H1 (cell line): ENCODE measurements around the gene FXR1. TPM values are rescaled to one million over a fixed set of nuclear protein-coding genes. Genes with fewer than 3 reads are reported as not detected.

ENCODE experiments used
- CTCF ChIA-PET: fragments of 300-600 bp; sonication (Branson Sonifier 250); formaldehyde crosslinking; loops from one replicate; lab custom pipeline; 2021; ENCODE audit not compliant: partially characterized antibody; lab: Charles Lee
- POLR2A ChIA-PET: fragments of 300-600 bp; sonication (Branson Sonifier 250); formaldehyde crosslinking; loops from one replicate; lab custom pipeline; 2021; ENCODE audit warnings: inconsistent platforms; ENCODE audit not compliant: partially characterized antibody; lab: Charles Lee
- DNase-seq, 2 experiments: peaks; one replicate each; pipeline versions ENCODE4 v3.0.0 to v3.0.0-alpha.2; 2010 to 2022; ENCODE audit warnings: low spot score in 2 of 2, low read depth in 1 of 2, mixed read lengths in 1 of 2
- FAIRE-seq: peaks from 2 replicates; lab custom pipeline; 2011; peaks lifted over from hg19 to GRCh38; lab: Jason Lieb, UNC
- H2AFZ ChIP-seq: 2 replicates; pipeline ENCODE4 v1.8.1; 2012; ENCODE audit warnings: low read length, inconsistent platforms
- H2AK5ac ChIP-seq: 2 replicates; pipeline ENCODE4 v1.6.1; 2013; ENCODE audit warnings: low read depth, low read length
- H2BK120ac ChIP-seq: replicated peaks from 2 replicates; pipeline ENCODE3; 2013; ENCODE audit warnings: low read depth, low read length, inconsistent platforms
- H2BK12ac ChIP-seq: 2 replicates; pipeline ENCODE4 v1.6.1; 2013; ENCODE audit warnings: low read depth, low read length
- H2BK15ac ChIP-seq: 2 replicates; pipeline ENCODE4 v1.6.1; 2013; ENCODE audit warnings: low read length
- H2BK20ac ChIP-seq: 2 replicates; pipeline ENCODE4 v1.6.1; 2013; ENCODE audit warnings: low read length
- H2BK5ac ChIP-seq: 2 replicates; pipeline ENCODE4 v1.6.1; 2013; ENCODE audit warnings: low read depth, low read length
- H3K14ac ChIP-seq: 2 replicates; pipeline ENCODE4 v1.6.1; 2013; ENCODE audit warnings: inconsistent platforms; ENCODE audit not compliant: insufficient read length
- H3K18ac ChIP-seq: 2 replicates; pipeline ENCODE4 v1.6.1; 2013; ENCODE audit warnings: low read length; ENCODE audit errors: extremely low read depth
- H3K23ac ChIP-seq: 2 replicates; pipeline ENCODE4 v1.6.1; 2013; ENCODE audit warnings: inconsistent platforms; ENCODE audit not compliant: insufficient read length
- H3K23me2 ChIP-seq: 2 replicates; pipeline ENCODE4 v1.6.1; 2013; ENCODE audit warnings: low read depth, low read length
- H3K27ac ChIP-seq: 2 replicates; pipeline ENCODE4 v1.6.1; 2011; ENCODE audit warnings: low read depth, low read length, inconsistent platforms
- H3K27me3 ChIP-seq, 4 experiments: replicated peaks in 1 of 4; 1 replicate in 1 of 4; 2 replicates in 3 of 4; pipeline versions ENCODE4 v1.6.1 to v1.8.1; 2011 to 2013; ENCODE audit warnings: low read length in 3 of 4, mild to moderate bottlenecking in 3 of 4, inconsistent platforms in 2 of 4, mixed read lengths in 2 of 4, moderate library complexity in 1 of 4; ENCODE audit not compliant: control insufficient read depth in 3 of 4, insufficient read depth in 3 of 4; ENCODE audit errors: extremely low read depth in 1 of 4
- H3K36me3 ChIP-seq, 4 experiments: 2 replicates each; pipeline versions ENCODE4 v1.6.1 to v1.8.1; 2011 to 2013; ENCODE audit warnings: mild to moderate bottlenecking in 4 of 4, low read length in 3 of 4, moderate library complexity in 2 of 4, control low read depth in 1 of 4, inconsistent platforms in 1 of 4; ENCODE audit not compliant: insufficient read depth in 4 of 4, control insufficient read depth in 2 of 4
- H3K4ac ChIP-seq: replicated peaks from 2 replicates; pipeline ENCODE3; 2013; ENCODE audit warnings: low read length, low read depth, mixed read lengths, inconsistent platforms; ENCODE audit not compliant: insufficient read length
- H3K4me1 ChIP-seq, 4 experiments: replicated peaks in 1 of 4; 1 replicate in 1 of 4; 2 replicates in 3 of 4; pipeline versions ENCODE4 v1.6.1 to v1.8.1; 2011 to 2013; ENCODE audit warnings: low read length in 3 of 4, inconsistent platforms in 2 of 4, mixed read lengths in 1 of 4; ENCODE audit not compliant: insufficient read depth in 4 of 4, control insufficient read depth in 3 of 4
- H3K4me2 ChIP-seq, 2 experiments: 2 replicates each; pipeline versions ENCODE4 v1.6.1 to v1.8.1; 2011 to 2013; ENCODE audit warnings: low read depth in 2 of 2, low read length in 2 of 2, control low read depth in 1 of 2, inconsistent platforms in 1 of 2, mild to moderate bottlenecking in 1 of 2; ENCODE audit not compliant: insufficient read depth in 1 of 2
- H3K4me3 ChIP-seq, 4 experiments: fragments of 200-600, 300-600 bp in 1 of 4; sonication (generic), shearing (Covaris generic), sonication (Bioruptor Twin) in 1 of 4; 2 replicates each; pipeline versions ENCODE4 v1.5.1 to v1.8.1; 2011 to 2016; ENCODE audit warnings: low read length in 4 of 4, low read depth in 3 of 4, control low read depth in 2 of 4, inconsistent platforms in 2 of 4, mild to moderate bottlenecking in 2 of 4, mixed read lengths in 1 of 4, moderate library complexity in 1 of 4; ENCODE audit not compliant: insufficient read depth in 2 of 4; ENCODE audit errors: extremely low read depth in 1 of 4
- H3K56ac ChIP-seq: replicated peaks from 2 replicates; pipeline ENCODE3; 2013; ENCODE audit warnings: low read depth, mild to moderate bottlenecking, mixed read lengths, low read length, inconsistent platforms; ENCODE audit not compliant: insufficient read length
- H3K79me1 ChIP-seq: 2 replicates; pipeline ENCODE4 v1.6.1; 2013; ENCODE audit warnings: low read depth, low read length, control low read depth
- H3K79me2 ChIP-seq, 2 experiments: 2 replicates each; pipeline versions ENCODE4 v1.6.1 to v1.8.1; 2012 to 2013; ENCODE audit warnings: low read length in 2 of 2, mild to moderate bottlenecking in 2 of 2, inconsistent platforms in 1 of 2; ENCODE audit not compliant: insufficient read depth in 2 of 2, control insufficient read depth in 1 of 2
- H3K9ac ChIP-seq, 4 experiments: replicated peaks in 1 of 4; 1 replicate in 1 of 4; 2 replicates in 3 of 4; pipeline versions ENCODE4 v1.6.1 to v1.8.1; 2011 to 2013; ENCODE audit warnings: low read depth in 3 of 4, low read length in 3 of 4, control low read depth in 2 of 4, mild to moderate bottlenecking in 2 of 4, moderate library complexity in 2 of 4, inconsistent platforms in 1 of 4; ENCODE audit errors: extremely low read depth in 1 of 4
- H3K9me3 ChIP-seq, 2 experiments: 2 replicates each; pipeline versions ENCODE4 v1.6.1 to v1.8.1; 2012 to 2013; ENCODE audit warnings: mild to moderate bottlenecking in 2 of 2, moderate library complexity in 2 of 2, control low read depth in 1 of 2, inconsistent platforms in 1 of 2, low read depth in 1 of 2, low read length in 1 of 2, mixed read lengths in 1 of 2; ENCODE audit not compliant: insufficient read depth in 2 of 2
- H4K20me1 ChIP-seq, 2 experiments: replicated peaks in 1 of 2; 2 replicates each; pipeline versions ENCODE3 to v1.8.1; 2011 to 2013; ENCODE audit warnings: inconsistent platforms in 2 of 2, low read length in 2 of 2, mild to moderate bottlenecking in 1 of 2; ENCODE audit not compliant: insufficient read depth in 2 of 2, control insufficient read depth in 1 of 2
- H4K5ac ChIP-seq: 2 replicates; pipeline ENCODE4 v1.6.1; 2013; ENCODE audit warnings: low read length, low read depth, mixed read lengths, inconsistent platforms; ENCODE audit not compliant: insufficient read length
- H4K8ac ChIP-seq: 2 replicates; pipeline ENCODE4 v1.8.0; 2013; ENCODE audit warnings: mild to moderate bottlenecking, moderate library complexity, low read length, inconsistent platforms; ENCODE audit not compliant: insufficient read depth; ENCODE audit errors: extremely low read depth
- H4K91ac ChIP-seq: replicated peaks from 2 replicates; pipeline ENCODE3; 2013; ENCODE audit warnings: low read length, mixed read lengths, inconsistent platforms; ENCODE audit not compliant: insufficient read length
- CHD1 ChIP-seq: IDR thresholded peaks from 2 replicates; pipeline ENCODE4 v1.6.1; 2012; ENCODE audit warnings: low read depth, low read length, improper control_type of control experiment
- EGR1 ChIP-seq: IDR thresholded peaks from 2 replicates; pipeline ENCODE4 v1.6.1; 2011; ENCODE audit warnings: low read depth, low read length, borderline replicate concordance
- MAX ChIP-seq: IDR thresholded peaks from 2 replicates; pipeline ENCODE4 v1.6.1; 2012; ENCODE audit warnings: inconsistent platforms
- ZNF274 ChIP-seq: IDR thresholded peaks from 2 replicates; pipeline ENCODE4 v1.7.0; 2012; ENCODE audit warnings: low read length, borderline replicate concordance; ENCODE audit errors: extremely low read depth
- WGBS, 2 experiments: shearing (Covaris generic) in 1 of 2; methylation state at CpG; one replicate each; pipeline versions ENCODE4 v1.1.6 to v1.1.7; 2013 to 2015; ENCODE audit warnings: low lambda C conversion rate in 2 of 2, mixed read lengths in 2 of 2, inconsistent platforms in 1 of 2, low coverage in 1 of 2, missing lambda C conversion rate in 1 of 2; ENCODE audit not compliant: insufficient replicate concordance in 2 of 2, insufficient coverage in 1 of 2, insufficient read length in 1 of 2; ENCODE audit errors: extremely low coverage in 1 of 2, missing lambda C conversion rate in 1 of 2; 5-methylcytosine and 5-hydroxymethylcytosine counted together
- polyA plus RNA-seq, 7 experiments: library from polyadenylated mRNA; depleted of rRNA in 3 of 7; stranded (reverse) in 5 of 7; unstranded in 2 of 7; fragments of >200 nt in 5 of 7; fragments of 200-250 nt in 2 of 7; gene quantifications; 1 replicate in 5 of 7; 2 replicates in 1 of 7; 4 replicates in 1 of 7; pipeline versions ENCODE4 v1.2.1 to v1.2.3, GENCODE V29; 2011 to 2013; ENCODE audit warnings: missing spikeins in 2 of 7, mixed read lengths in 2 of 7
- total RNA-seq: library from RNA; stranded (reverse); fragmentation: NEBNext Ultra II Directional; extraction: Animal tissue kit (Norgen Biotek cat#: 25700); gene quantifications from 2 replicates; pipeline ENCODE4 v1.2.1, GENCODE V29; 2021
- TF ChIP-seq, protein P1 (sequence below), 3 experiments: IDR thresholded peaks; 1 replicate in 2 of 3; 2 replicates in 1 of 3; pipeline versions ENCODE4 v1.5.1 to v1.6.1; 2011; ENCODE audit warnings: low read length in 3 of 3, mild to moderate bottlenecking in 3 of 3, inconsistent platforms in 2 of 3, low read depth in 1 of 3, moderate library complexity in 1 of 3; ENCODE audit not compliant: insufficient read depth in 1 of 3; ENCODE audit errors: control extremely low read depth in 1 of 3

FXR1 gene
- total and polyA plus RNA-seq, 2 of the 8 experiments (the other 6 are each of a cell fraction or from before 2014, with no cell fraction given): 108 to 283 TPM

- CTCF ChIA-PET: no interaction called here
- TF ChIP-seq EGR1 (no peak), MAX (no peak), CHD1 (no peak), ZNF274 (no peak)
- TF ChIP-seq, protein P1, sequence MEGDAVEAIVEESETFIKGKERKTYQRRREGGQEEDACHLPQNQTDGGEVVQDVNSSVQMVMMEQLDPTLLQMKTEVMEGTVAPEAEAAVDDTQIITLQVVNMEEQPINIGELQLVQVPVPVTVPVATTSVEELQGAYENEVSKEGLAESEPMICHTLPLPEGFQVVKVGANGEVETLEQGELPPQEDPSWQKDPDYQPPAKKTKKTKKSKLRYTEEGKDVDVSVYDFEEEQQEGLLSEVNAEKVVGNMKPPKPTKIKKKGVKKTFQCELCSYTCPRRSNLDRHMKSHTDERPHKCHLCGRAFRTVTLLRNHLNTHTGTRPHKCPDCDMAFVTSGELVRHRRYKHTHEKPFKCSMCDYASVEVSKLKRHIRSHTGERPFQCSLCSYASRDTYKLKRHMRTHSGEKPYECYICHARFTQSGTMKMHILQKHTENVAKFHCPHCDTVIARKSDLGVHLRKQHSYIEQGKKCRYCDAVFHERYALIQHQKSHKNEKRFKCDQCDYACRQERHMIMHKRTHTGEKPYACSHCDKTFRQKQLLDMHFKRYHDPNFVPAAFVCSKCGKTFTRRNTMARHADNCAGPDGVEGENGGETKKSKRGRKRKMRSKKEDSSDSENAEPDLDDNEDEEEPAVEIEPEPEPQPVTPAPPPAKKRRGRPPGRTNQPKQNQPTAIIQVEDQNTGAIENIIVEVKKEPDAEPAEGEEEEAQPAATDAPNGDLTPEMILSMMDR (IDR thresholded peaks at IDR 0.05; ENCODE audit: control extremely low read depth in 1 of 3, insufficient read depth in 1 of 3, low read depth in 1 of 3, low read length in 3 of 3): no peak
These were observed 94.8 kb downstream of the FXR1 start for GRCh38 chr3:181007262-181007661.

More at GRCh38 chr3:181007262-181007661, 94.8 kb downstream of the FXR1 start:
- no peak overlapping the region for H2AFZ ChIP-seq
- no peak overlapping the region for H2BK20ac ChIP-seq
- H3K18ac ChIP-seq: no peak overlapping the region
- peaks cover 0 to 6% (median 2%) of the 10 kb centered on the region in 4 experiments; a peak in 2 of 7 replicates for H3K4me1 ChIP-seq
- H3K79me1 ChIP-seq: no peaks in the 10 kb centered on the region
- no peak overlapping the region for H3K4me3 ChIP-seq
- H2BK5ac ChIP-seq: no peak overlapping the region
- FAIRE-seq: no peak
- H3K4ac ChIP-seq: no peak overlapping the region
- H4K20me1 ChIP-seq: no peaks in the 10 kb centered on the region
- no peak for DNase-seq
- no peaks in the 10 kb centered on the region for H3K9me3 ChIP-seq
- H2BK15ac ChIP-seq: no peak overlapping the region
- H3K9ac ChIP-seq: no peak overlapping the region
- no peak overlapping the region for H3K4me2 ChIP-seq
- no peak overlapping the region for H3K14ac ChIP-seq
- no peaks in the 10 kb centered on the region for H3K79me2 ChIP-seq
- H3K27me3 ChIP-seq: no peaks in the 10 kb centered on the region
- no peak overlapping the region for H4K91ac ChIP-seq
- 96% methylated on average over 3 of the region's 3 CpGs; no CpG with 5 or more reads in 1 of the 2 experiments for WGBS, 2 experiments
- no peak overlapping the region for H2BK12ac ChIP-seq
- no peak overlapping the region for H2AK5ac ChIP-seq
- no peak overlapping the region for H3K56ac ChIP-seq
- no peak overlapping the region for H2BK120ac ChIP-seq
- H3K23ac ChIP-seq: no peak overlapping the region
- no peaks in the 10 kb centered on the region for H3K36me3 ChIP-seq
- no peaks in the 10 kb centered on the region for H3K23me2 ChIP-seq
- POLR2A ChIA-PET: no interaction called here
- H4K8ac ChIP-seq: no peak overlapping the region; the same call in 1 of the 2 replicates
- no peak overlapping the region for H4K5ac ChIP-seq
- H3K27ac ChIP-seq: no peak overlapping the region
